ENCODE data around the gene FADS3. TPM values are rescaled to one million over a fixed set of nuclear protein-coding genes. Genes with fewer than 3 reads are reported as not detected.

FADS3 gene
- total RNA-seq, 2 donors from 2014 or later = 18.5 to 74.9 TPM

DNA sequence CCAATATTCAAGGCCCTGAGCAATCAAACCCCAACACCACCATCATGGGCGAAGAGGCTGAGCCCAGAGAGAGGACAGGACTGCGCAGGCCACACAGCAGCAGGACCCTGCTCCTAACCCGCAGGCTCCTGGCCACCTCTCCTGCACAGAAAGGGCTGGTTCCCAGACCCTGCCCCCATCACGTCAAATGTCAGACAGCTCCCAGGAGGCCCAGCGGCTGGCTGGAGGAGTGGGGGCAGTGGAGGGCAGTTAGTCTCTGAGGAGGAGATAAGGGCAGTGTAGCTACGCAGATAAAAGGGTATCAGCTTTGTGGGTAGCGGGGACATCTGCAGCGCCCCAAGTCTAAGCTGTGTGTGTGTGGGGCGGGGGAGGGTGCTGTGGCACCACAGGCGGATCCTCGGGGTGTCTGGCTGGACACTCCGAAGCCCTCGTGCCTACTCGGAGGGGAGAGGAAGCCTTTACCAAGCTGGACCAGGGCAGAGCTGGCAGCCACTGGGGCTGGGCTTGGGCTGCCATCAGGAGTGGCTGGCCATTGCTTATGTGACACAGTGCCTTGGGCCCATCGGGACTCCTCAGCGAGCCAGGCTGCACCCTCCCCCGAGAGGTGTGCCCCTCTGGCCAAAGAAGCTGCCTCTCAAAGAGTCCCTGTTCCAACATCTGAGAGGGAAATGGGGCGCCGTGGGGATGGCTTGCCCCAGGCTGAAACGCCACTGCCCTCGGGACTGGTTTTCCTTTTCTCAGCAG, 21.5 kb downstream of the FADS3 start:
- Histone ChIP-seq H3K27ac (no peak overlapping the region), H3K9me3 (no peaks in the 10 kb centered on the region), H3K36me3 (no peaks in the 10 kb centered on the region), H3K4me3 (no peak overlapping the region), H3K27me3 (replicated peaks; ENCODE audit: insufficient read depth) (no peaks in the 10 kb centered on the region), H3K4me1 (replicated peaks) (no peaks in the 10 kb centered on the region)
- DNase-seq (ENCODE audit: low spot score) = no peak
- WGBS = 76% methylated on average over 20 of the region's 21 CpGs
- intact Hi-C loops (cut with DNase I) = no loop called here
- TF ChIP-seq CTCF (IDR thresholded peaks at IDR 0.05) (no peak), POLR2AphosphoS5 (IDR thresholded peaks at IDR 0.05) (no peak), POLR2A (IDR thresholded peaks at IDR 0.05) (no peak)

GRCh38 chr11:61869429-61869707, 22.0 kb downstream of the FADS3 start:
- Histone ChIP-seq H3K27ac (no peak overlapping the region), H3K9me3 (no peaks in the 10 kb centered on the region), H3K27me3 (replicated peaks; ENCODE audit: insufficient read depth) (no peaks in the 10 kb centered on the region), H3K4me1 (replicated peaks) (no peaks in the 10 kb centered on the region), H3K36me3 (no peaks in the 10 kb centered on the region), H3K4me3 (no peak overlapping the region)
- TF ChIP-seq POLR2A (IDR thresholded peaks at IDR 0.05) (no peak), CTCF (IDR thresholded peaks at IDR 0.05) (no peak)
- no peak for DNase-seq (ENCODE audit: low spot score)
- intact Hi-C loops (cut with DNase I) = no loop called here
- WGBS = 79% methylated on average over 4 of the region's 4 CpGs

- 86% methylated on average over 14 of the region's 14 CpGs for WGBS
These were observed 22.5 kb downstream of the FADS3 start for GRCh38 chr11:61868571-61869428.

DNA sequence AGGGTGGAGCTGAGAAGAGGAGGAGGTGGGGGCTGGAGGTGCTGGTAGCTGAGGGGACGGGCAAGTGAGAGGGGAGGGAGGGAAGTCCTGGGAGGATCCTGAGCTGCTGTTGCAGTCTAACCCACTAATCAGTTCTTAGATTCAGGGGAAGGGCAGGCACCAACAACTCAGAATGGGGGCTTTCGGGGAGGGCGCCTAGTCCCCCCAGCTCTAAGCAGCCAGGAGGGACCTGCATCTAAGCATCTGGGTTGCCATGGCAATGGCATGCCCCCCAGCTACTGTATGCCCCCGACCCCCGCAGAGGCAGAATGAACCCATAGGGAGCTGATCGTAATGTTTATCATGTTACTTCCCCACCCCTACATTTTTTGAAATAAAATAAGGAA, 24.4 kb downstream of the FADS3 start:
- H3K36me3 ChIP-seq = no peaks in the 10 kb centered on the region
- no peaks in the 10 kb centered on the region for H3K4me1 ChIP-seq (replicated peaks)
- no peak for TF ChIP-seq POLR2A (IDR thresholded peaks at IDR 0.05)
- TF ChIP-seq CTCF (IDR thresholded peaks at IDR 0.05) = no peak
- no peak for TF ChIP-seq POLR2AphosphoS5 (IDR thresholded peaks at IDR 0.05)
- no peak overlapping the region for H3K4me3 ChIP-seq
- intact Hi-C loops (cut with DNase I) = no loop called here
- WGBS = 75% methylated on average over 6 of the region's 6 CpGs
- H3K27me3 ChIP-seq (replicated peaks; ENCODE audit: insufficient read depth) = no peaks in the 10 kb centered on the region
- no peaks in the 10 kb centered on the region for H3K9me3 ChIP-seq
- no peak overlapping the region for H3K27ac ChIP-seq
- no peak for DNase-seq (ENCODE audit: low spot score)

More at GRCh38 chr11:61868571-61869428, 22.5 kb downstream of the FADS3 start:
- no peaks in the 10 kb centered on the region for H3K36me3 ChIP-seq
- no peaks in the 10 kb centered on the region for H3K4me1 ChIP-seq (replicated peaks)
- H3K9me3 ChIP-seq = no peaks in the 10 kb centered on the region
- no peak for TF ChIP-seq POLR2A (IDR thresholded peaks at IDR 0.05)
- no peak for TF ChIP-seq CTCF (IDR thresholded peaks at IDR 0.05)
- no peak overlapping the region for H3K4me3 ChIP-seq
- H3K27me3 ChIP-seq (replicated peaks; ENCODE audit: insufficient read depth) = no peaks in the 10 kb centered on the region
- no peak for DNase-seq (ENCODE audit: low spot score)
- no peak overlapping the region for H3K27ac ChIP-seq
- intact Hi-C loops (cut with DNase I) = no loop called here

Data from prostate gland (tissue), 2 donors.